HG03175 (cell line): Measurements from ENCODE around the gene TERB2.
"Not testable (repeated sequence)": the region's sequence is repeated elsewhere in the genome, so short reads cannot be mapped to it uniquely, and the experiment has no call there.

Source experiments
- ATAC-seq: cut with Tn5 transposase; IDR thresholded peaks from one replicate; pipeline ENCODE4 v1.9.1; 2021; ENCODE audit warnings: mild to moderate bottlenecking, moderate library complexity; ENCODE audit not compliant: unreplicated experiment

The TERB2 gene

DNA sequence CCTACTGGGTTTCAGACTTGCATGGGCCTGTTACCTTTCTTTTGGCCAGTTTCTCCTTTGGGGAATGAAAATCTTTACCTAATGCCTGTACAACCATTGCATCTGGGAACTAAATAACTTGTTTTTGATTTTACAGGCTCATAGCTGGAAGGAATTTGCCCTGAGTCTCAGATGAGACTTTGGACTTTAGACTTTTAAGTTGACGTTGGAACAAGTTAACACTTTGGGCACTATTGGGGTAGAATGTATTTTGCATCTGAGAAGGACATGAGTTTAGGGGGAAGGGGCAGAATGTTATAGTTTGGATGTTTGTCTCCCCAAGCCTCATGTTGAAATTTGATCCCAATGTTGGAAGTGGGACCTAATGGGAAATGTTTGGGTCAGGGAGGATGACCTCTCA, 44.7 kb downstream of the TERB2 start:
- not testable (repeated sequence) for ATAC-seq

DNA sequence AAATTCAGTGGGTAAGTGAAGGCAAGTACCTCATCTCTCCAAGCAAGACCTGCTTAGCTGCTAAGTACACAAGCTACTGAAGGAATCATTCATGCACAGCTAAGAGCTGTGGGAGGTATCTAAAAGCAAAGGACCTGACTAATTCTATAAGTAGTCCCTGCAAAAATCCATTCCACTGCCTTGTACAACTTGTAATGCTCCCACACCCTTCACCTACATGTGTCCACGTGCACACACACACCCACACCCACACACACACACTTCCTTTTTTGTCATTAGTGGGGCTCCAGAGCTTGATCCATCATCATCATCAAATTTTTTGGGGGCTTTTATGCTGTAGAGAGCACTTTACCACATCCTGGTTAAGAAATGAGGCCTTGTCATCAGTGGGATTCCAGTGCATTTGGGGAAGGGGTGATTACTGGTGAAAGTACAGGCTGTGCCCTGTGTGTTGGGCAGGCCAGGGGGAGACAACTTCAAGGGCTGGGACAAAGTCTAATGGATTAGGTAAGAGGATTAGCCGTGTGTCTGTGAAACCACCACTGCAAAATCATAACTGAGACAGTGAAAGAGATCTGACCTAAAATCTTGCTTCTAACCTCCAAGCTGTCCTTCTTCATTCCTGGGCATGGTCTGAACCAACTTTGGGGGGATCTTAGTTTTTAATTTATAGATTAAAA, 47.4 kb downstream of the TERB2 start:
- ATAC-seq, result not testable (repeated sequence)

DNA sequence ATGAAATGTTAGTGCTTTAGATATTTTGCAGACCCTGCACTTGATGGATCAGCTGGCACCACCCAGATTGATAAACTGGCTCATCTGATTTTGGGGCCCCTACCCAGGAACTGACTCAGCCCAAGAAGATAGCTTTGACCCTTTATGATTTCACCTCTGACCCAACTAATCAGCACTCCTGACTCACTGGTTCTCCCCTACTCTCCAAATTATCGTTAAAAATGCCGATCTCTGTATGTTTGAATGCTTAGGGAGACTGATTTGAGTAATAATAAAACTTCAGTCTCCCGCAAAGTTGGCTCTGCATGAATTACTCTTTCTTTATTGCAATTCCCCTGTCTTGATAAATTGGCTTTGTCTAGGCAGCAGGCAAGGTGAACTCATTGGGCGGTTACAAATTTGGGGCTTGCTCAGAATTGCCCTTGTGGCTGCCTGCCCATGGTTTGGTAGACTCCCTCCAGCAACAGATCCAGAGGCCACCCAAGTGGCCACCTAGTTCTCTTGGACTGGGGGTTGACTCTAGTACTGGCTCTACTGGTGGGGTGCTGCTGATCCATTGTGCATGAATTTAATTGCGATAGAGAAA, 48.2 kb downstream of the TERB2 start:
- ATAC-seq, result not testable (repeated sequence)

DNA sequence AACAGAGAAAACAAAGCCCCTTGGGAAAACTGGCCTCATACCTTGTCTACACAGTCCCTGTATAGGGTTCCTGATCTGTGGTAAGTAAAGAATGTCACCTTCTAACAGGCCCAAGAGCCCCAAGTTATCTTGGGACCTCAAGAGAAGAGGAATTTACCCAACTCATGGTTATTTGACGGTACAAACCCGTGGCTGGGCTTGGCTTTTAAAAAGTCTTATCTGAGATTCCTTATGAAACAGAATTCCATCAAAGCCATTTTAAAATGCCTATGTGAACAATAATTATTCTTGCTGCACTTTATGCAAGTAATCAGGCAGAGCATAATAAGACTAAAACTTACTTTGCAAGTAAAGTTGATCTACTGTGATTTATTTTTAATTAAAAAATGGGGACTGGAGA, 52.6 kb downstream of the TERB2 start:
- no peak for ATAC-seq

DNA sequence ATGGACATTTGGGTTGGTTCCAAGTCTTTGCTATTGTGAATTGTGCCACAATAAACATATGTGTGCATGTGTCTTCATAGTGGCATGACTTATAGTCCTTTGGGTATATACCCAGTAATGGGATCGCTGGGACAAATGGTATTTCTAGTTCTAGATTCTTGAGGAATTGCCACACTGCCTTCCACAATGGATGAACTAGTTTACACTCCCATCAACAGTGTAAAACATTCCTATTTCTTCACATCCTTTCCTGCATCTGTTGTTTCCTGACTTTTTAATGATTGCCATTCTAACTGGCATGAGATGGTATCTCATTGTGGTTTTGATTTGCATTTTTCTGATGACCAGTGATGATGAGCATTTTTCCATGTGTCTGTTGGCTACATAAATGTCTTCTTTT, 58.6 kb downstream of the TERB2 start:
- not testable (repeated sequence) for ATAC-seq

DNA sequence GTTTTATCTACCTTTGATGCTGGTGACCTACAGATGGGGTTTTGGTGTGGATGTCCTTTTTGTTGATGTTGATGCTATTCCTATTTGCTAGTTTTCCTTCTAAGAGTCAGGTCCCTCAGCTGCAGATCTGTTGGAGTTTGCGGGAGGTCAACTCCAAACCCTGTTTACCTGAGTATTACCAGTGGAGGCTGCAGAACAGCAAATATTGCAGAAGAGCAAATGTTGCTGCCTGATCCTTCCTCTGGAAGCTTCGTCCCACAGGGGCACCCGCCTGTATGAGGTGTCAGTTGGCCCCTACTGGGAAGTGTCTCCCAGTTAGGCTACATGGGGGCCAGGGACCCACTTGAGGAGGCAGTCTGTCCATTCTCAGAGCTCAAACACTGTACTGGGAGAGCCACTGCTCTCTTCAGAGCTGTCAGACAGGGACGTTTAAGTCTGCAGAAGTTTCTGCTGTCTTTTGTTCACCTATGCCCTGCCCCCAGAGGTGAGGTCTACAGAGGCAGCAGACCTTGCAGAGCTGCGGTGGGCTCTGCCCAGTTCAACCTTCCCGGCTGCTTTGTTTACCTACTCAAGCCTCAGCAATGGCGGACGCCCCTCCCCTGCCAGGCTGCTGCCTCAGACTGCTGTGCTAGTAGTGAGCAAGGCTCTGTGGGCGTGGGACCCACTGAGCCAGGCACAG, 63.9 kb downstream of the TERB2 start:
- ATAC-seq, result not testable (repeated sequence)

DNA sequence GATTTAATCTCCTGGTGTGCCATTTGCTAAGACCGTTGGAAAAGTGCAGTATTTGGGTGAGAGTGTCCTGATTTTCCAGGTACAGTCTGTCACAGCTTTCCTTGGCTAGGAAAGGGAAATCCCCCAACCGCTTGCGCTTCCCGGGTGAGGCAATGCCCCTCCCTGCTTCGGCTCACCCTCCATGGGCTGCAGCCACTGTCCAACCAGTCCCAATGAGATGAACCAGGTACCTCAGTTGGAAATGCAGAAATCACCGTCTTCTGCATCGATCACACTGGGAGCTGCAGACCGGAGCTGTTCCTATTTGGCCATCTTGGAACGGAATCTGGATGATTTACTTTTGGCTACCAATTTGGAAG, 64.4 kb downstream of the TERB2 start:
- not testable (repeated sequence) for ATAC-seq

DNA sequence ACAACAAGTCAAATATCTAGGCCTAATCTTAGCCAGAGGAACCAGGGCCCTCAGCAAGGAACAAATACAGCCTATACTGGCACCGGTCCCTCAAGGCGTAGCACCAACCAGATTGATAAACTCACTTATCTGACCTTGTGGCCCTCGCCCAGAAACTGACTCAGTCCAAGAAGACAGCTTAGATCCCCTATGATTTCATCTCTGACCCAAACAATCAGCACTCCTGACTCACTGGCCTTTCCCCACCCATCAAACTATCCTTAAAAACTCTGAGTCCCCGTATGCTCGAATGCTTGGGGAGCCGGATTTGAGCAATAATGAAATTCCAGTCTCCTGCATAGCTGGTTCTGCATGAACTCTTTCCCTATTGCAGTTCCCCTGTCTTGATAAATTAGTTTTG, 64.9 kb downstream of the TERB2 start:
- ATAC-seq, result no peak

DNA sequence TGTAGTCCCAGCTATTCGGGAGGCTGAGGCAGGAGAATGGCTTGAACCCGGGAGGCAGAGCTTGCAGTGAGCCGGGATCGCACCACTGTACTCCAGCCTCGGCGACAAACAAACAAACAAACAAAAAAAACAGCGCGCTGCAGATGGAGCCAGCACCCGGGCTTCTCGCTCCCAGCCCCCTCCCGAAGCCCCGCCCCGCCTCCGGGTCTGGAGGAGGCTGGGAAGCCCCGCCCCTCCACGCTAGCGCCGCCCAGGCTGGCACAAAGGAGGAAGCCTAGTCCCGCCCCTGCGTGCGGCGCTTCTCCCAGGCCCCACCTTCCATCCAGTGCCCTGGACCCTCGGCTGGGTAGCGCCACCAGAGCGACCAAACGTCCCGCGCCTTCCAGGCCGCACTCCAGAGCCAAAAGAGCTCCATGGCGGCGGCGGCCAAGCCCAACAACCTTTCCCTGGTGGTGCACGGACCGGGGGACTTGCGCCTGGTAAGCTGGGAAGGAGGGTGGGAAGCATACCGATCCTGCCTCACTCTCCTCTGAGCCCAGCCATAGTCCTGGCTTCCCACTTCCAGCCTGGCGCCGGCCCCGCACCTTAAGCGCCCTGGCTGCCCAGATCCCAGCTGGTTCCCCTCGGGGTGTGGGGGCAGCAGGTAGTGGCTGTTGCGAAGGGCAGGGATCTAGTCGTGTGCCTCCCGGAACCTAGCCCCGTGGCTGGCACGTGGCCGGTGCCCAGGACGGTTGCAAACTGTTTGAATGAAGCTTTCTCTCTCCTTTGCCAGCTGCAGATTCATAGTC, 66.6 kb downstream of the TERB2 start, which contains the start of gene SORD:
Gene SORD, plus strand, starts transcription at position 325 of the 788 bp plus-strand sequence. Its CDS starts 89 bp downstream, at position 414.
- ATAC-seq, result peak; percentile 95

DNA sequence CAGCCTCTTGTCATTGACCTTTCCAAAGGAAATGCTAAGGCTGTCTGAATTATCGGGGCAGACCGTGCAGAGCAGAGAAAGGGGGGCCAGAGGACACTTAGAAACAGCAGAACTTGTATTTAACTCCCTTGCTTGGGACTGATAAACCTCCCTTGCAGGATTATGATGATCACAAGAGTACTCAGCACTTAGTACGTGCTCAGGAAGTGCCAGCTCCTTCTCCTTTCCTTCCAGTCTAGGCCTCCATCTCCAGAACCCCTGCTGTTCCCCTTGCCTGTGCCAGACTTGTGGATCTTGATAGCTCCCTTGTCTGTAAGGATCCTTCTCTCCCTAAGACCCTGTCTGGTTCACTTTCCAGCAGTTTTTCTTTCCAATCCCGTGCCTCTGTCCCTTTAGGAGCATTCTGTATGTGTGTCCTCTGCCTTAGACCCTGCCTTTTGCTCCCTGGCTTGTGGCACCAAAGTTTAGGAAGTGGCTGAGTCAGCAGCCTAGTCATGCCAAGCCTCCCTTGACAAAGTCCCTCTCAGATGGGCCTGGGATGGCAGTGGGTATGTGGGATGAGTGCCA, 67.3 kb downstream of the TERB2 start:
- ATAC-seq, result no peak

DNA sequence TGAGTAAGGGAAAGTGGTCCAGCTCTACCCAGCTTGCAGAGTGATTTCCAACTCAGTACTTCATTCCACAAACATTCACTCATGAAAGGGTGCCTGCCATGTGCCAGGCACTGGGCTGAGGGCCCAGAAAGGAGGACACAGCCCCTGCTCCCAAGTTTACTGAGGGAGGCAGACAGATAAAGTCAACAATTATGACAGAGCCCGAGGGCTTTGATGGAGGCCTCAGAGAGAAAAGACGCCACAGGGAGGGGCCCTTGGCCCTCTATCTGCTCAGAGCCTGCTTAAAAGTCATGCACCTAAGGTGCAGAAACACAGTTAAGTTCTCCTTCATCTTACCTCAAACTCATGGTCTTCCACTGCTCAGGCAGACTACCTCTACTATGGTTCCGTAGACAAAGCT, 68.2 kb downstream of the TERB2 start:
- ATAC-seq, result not testable (repeated sequence)

DNA sequence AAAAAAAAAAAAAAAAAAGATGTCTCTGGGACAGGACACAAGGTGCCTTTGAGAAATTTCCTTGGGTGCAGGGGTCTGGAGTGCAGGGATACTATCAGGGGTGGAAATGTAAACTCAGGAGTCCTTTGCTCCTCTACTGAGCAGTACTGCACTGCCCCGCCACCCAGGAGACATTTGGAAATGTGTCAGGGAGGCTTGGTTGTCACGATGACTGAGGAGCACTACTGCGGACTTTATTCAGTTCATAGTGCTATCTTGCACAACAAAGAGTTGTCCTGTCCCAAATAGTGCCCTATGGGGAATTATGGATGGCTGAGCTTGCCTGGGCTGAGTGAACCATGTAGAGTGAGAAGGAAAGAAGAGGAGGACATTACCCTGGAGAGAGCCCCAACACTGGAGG, 69.1 kb downstream of the TERB2 start:
- ATAC-seq, result not testable (repeated sequence)

DNA sequence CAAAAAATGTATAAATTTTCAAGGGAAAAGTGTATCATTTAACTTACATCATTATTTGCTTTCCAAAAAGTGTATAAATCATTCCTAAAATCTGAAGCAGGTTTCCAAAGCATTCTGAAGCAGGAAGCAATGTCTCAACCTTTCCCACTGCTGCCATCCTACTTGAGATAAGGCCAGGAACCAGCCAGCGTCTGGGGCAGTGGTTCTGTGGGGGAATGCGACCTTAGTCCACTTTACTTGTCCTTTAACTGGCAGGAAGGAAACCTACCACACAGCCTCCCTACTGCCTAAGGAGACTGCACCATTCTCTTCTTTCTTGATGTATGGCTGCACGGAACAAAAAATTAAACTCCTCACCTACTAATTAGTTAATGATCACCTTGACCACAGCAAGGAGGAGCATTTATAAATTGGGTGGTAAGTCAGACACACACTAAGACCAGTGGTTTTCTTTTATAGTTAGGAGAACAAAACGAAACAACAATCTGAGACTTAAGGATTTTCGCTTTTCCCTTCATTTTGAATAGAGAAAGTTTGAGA, 70.2 kb downstream of the TERB2 start:
- ATAC-seq, result no peak

DNA sequence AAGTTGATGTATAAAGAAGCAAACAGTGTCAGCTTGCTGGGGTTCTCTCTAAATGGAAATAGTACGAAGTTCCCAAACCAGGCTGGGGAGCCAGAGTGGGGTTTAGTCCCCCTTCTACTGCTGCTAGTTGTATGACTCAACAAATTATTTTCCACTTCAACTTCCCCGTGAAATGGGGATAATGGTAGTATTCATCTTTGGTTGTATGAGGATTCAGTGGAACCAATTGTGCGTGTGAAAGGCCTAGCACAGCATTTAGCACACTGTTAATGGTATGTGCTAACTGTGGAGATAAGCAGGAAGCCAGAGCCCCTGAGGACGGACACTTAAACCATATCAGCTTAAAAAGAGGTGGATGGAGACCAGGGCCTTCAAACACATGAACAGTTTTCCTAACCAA, 70.7 kb downstream of the TERB2 start:
- no peak for ATAC-seq
